ENCODE data around the gene STS. TPM values are rescaled to one million over a fixed set of nuclear protein-coding genes. Genes with fewer than 3 reads are reported as not detected.

Gene STS
- total and polyA plus RNA-seq, 2 of the 8 experiments (the other 6 are each of a cell fraction or from before 2014, with no cell fraction given) = 0.67 to 1.5 TPM

DNA sequence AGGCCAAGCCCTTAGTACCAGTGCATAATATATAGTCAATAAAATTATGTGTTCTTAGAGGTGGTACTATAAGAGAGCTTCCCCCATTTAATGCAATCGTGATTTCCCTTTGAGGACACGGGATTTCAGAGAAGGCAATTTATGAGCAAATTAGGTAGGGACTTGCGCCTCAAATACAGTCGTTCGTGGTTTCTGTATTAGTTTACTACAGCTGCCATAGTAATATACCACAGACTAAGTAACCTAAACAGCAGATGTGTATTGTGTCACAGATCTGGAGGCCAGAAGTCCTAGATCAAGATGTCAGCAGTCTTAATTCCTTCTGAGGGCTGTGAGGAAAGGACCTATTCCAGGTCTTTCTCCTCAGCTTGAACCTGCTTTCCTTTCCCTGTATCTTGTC is 1.9 kb downstream of the STS start:
- Histone ChIP-seq H2AK5ac (ENCODE audit: low read depth, low read length) (no peak overlapping the region), H3K79me2 (ENCODE audit: control insufficient read depth in 1 of 2, insufficient read depth in 2 of 2, low read length in 2 of 2) (peaks cover 0 to 3% of the 10 kb centered on the region in 2 experiments; a peak in 1 of 4 replicates), H3K27me3 (replicated peaks in 1 of 4; ENCODE audit: control insufficient read depth in 3 of 4, extremely low read depth in 1 of 4, insufficient read depth in 3 of 4, low read length in 3 of 4) (no peaks in the 10 kb centered on the region), H2BK20ac (ENCODE audit: low read length) (no peak overlapping the region), H2BK120ac (replicated peaks; ENCODE audit: low read depth, low read length) (no peak overlapping the region), H3K14ac (ENCODE audit: insufficient read length) (no peak overlapping the region), H3K9ac (replicated peaks in 1 of 4; ENCODE audit: extremely low read depth in 1 of 4, low read depth in 3 of 4, low read length in 3 of 4) (no peak overlapping the region), H3K79me1 (ENCODE audit: low read depth, low read length) (no peaks in the 10 kb centered on the region), H3K56ac (replicated peaks; ENCODE audit: insufficient read length, low read depth, low read length) (no peak overlapping the region), H3K4me2 (ENCODE audit: insufficient read depth in 1 of 2, low read depth in 2 of 2, low read length in 2 of 2) (no peak overlapping the region), H2BK5ac (ENCODE audit: low read depth, low read length) (no peak overlapping the region), H2BK15ac (ENCODE audit: low read length) (no peak overlapping the region), H2BK12ac (ENCODE audit: low read depth, low read length) (no peak overlapping the region), H3K27ac (ENCODE audit: low read depth, low read length) (no peak overlapping the region), H3K4me1 (replicated peaks in 1 of 4; ENCODE audit: control insufficient read depth in 3 of 4, insufficient read depth in 4 of 4, low read length in 3 of 4) (peaks cover 0 to 9% (median 0%) of the 10 kb centered on the region in 4 experiments; a peak in 3 of 7 replicates), H4K20me1 (replicated peaks in 1 of 2; ENCODE audit: control insufficient read depth in 1 of 2, insufficient read depth in 2 of 2, low read length in 2 of 2) (no peaks in the 10 kb centered on the region), H4K8ac (ENCODE audit: extremely low read depth, insufficient read depth, low read length) (no peak overlapping the region), H4K5ac (ENCODE audit: insufficient read length, low read depth, low read length) (no peak overlapping the region), H3K36me3 (ENCODE audit: control insufficient read depth in 2 of 4, insufficient read depth in 4 of 4, low read length in 3 of 4) (no peaks in the 10 kb centered on the region), H3K4me3 (ENCODE audit: extremely low read depth in 1 of 4, insufficient read depth in 2 of 4, low read depth in 3 of 4, low read length in 4 of 4) (no peak overlapping the region), H3K23ac (ENCODE audit: insufficient read length) (no peak overlapping the region), H4K91ac (replicated peaks; ENCODE audit: insufficient read length, low read length) (no peak overlapping the region), H3K18ac (ENCODE audit: extremely low read depth, low read length) (no peak overlapping the region), H3K9me3 (ENCODE audit: insufficient read depth in 2 of 2, low read depth in 1 of 2, low read length in 1 of 2) (no peaks in the 10 kb centered on the region), H3K4ac (replicated peaks; ENCODE audit: insufficient read length, low read depth, low read length) (no peak overlapping the region), H2AFZ (ENCODE audit: low read length) (no peak overlapping the region), H3K23me2 (ENCODE audit: low read depth, low read length) (peaks cover 6% of the 10 kb centered on the region; the same call in 1 of the 2 replicates)
- POLR2A ChIA-PET (ENCODE audit: partially characterized antibody) = no interaction called here
- CTCF ChIA-PET (ENCODE audit: partially characterized antibody) = interaction anchor here (0.9 kb wide), 1 partner anchor 78 kb away, joined by 3 read pairs; no protein-coding TSS in a partner anchor
- no peak for TF ChIP-seq SUZ12 (IDR thresholded peaks at IDR 0.05; ENCODE audit: low read length)
- TF ChIP-seq KDM1A (IDR thresholded peaks at IDR 0.05; ENCODE audit: borderline replicate concordance, low read length) = no peak
- TF ChIP-seq TAF7 (optimal IDR thresholded peaks at IDR 0.05; ENCODE audit: borderline replicate concordance, low read depth, low read length) = no peak
- TF ChIP-seq CBX5 (IDR thresholded peaks at IDR 0.05; ENCODE audit: low read depth, low read length) = no peak
- no peak for TF ChIP-seq RNF2 (IDR thresholded peaks at IDR 0.05; ENCODE audit: borderline replicate concordance, low read depth, low read length, missing control alignments, poor library complexity, severe bottlenecking)
- no peak for TF ChIP-seq EP300 (IDR thresholded peaks at IDR 0.05; ENCODE audit: borderline replicate concordance in 1 of 2, low read depth in 2 of 2, low read length in 2 of 2)
- DNase-seq (ENCODE audit: low read depth in 1 of 2, low spot score in 2 of 2) (no peak), FAIRE-seq (no peak)
- 95% methylated on average over 5 of the region's 5 CpGs; no CpG with 5 or more reads in 1 of the 2 experiments for WGBS, 2 experiments (ENCODE audit: extremely low coverage in 1 of 2, insufficient coverage in 1 of 2, insufficient read length in 1 of 2, insufficient replicate concordance in 2 of 2, low coverage in 1 of 2, low lambda C conversion rate in 2 of 2, missing lambda C conversion rate in 1 of 2)
